HEK293 (cell line): ENCODE measurements around the gene PAIP1.

Experiments used
- GLIS1 ChIP-seq: fragments of 450-650 bp; formaldehyde crosslinking; IDR thresholded peaks from 2 replicates; pipeline ENCODE4 v1.5.1; 2016; ENCODE audit warnings: missing biosample characterization, missing genetic modification characterization
- HOXC10 ChIP-seq: sonication (generic); formaldehyde crosslinking; IDR thresholded peaks from 2 replicates; pipeline ENCODE4 v1.8.1; 2023; ENCODE audit warnings: mild to moderate bottlenecking, missing genetic modification reagents
- KLF7 ChIP-seq: fragments of 450-650 bp; formaldehyde crosslinking; IDR thresholded peaks from 2 replicates; pipeline ENCODE4 v1.5.1; 2016; ENCODE audit warnings: missing biosample characterization, missing genetic modification characterization, borderline replicate concordance
- MYNN ChIP-seq: fragments of 450-650 bp; formaldehyde crosslinking; IDR thresholded peaks from 2 replicates; pipeline ENCODE4 v1.5.1; 2016; ENCODE audit warnings: missing biosample characterization, missing genetic modification characterization, borderline replicate concordance
- SALL2 ChIP-seq: fragments of 450-650 bp; formaldehyde crosslinking; IDR thresholded peaks from 2 replicates; pipeline ENCODE4 v1.5.0; 2017; ENCODE audit warnings: missing biosample characterization, mild to moderate bottlenecking, missing genetic modification characterization, borderline replicate concordance
- SCRT2 ChIP-seq: fragments of 450-650 bp; formaldehyde crosslinking; IDR thresholded peaks from 2 replicates; pipeline ENCODE4 v1.5.1; 2016; ENCODE audit warnings: missing biosample characterization, missing genetic modification characterization
- SP2 ChIP-seq: fragments of 450-650 bp; formaldehyde crosslinking; IDR thresholded peaks from 2 replicates; pipeline ENCODE4 v1.5.1; 2016; ENCODE audit warnings: missing biosample characterization, missing genetic modification characterization
- SP7 ChIP-seq: fragments of 450-650 bp; formaldehyde crosslinking; IDR thresholded peaks from 2 replicates; pipeline ENCODE4 v1.5.1; 2016; ENCODE audit warnings: missing biosample characterization, missing genetic modification characterization
- TCF7L2 ChIP-seq: IDR thresholded peaks from 2 replicates; pipeline ENCODE4 v1.6.1; 2011; ENCODE audit warnings: low read depth, mild to moderate bottlenecking, inconsistent platforms, low read length, moderate library complexity, borderline replicate concordance
- TRIM28 ChIP-seq: IDR thresholded peaks from 2 replicates; pipeline ENCODE4 v1.6.1; 2011; ENCODE audit warnings: low read length, control low read depth, borderline replicate concordance
- ZIC2 ChIP-seq: fragments of 450-650 bp; formaldehyde crosslinking; IDR thresholded peaks from 2 replicates; pipeline ENCODE4 v1.5.1; 2016; ENCODE audit warnings: missing biosample characterization, missing genetic modification characterization
- ZNF175 ChIP-seq: fragments of 450-650 bp; formaldehyde crosslinking; IDR thresholded peaks from 2 replicates; pipeline ENCODE4 v1.5.1; 2016; ENCODE audit warnings: missing biosample characterization, missing genetic modification characterization
- ZNF324 ChIP-seq: fragments of 450-650 bp; formaldehyde crosslinking; IDR thresholded peaks from 2 replicates; pipeline ENCODE4 v1.5.1; 2016; ENCODE audit warnings: missing biosample characterization, missing genetic modification characterization
- ZNF335 ChIP-seq: fragments of 450-650 bp; formaldehyde crosslinking; conservative IDR thresholded peaks from 2 replicates; pipeline ENCODE4 v1.5.1; 2016; ENCODE audit warnings: missing biosample characterization, missing genetic modification characterization
- ZNF423 ChIP-seq: fragments of 450-650 bp; formaldehyde crosslinking; IDR thresholded peaks from 2 replicates; pipeline ENCODE4 v1.5.1; 2016; ENCODE audit warnings: missing biosample characterization, missing genetic modification characterization
- ZNF529 ChIP-seq: fragments of 450-650 bp; formaldehyde crosslinking; IDR thresholded peaks from 2 replicates; pipeline ENCODE4 v1.5.1; 2017; ENCODE audit warnings: missing genetic modification characterization, missing biosample characterization; ENCODE audit not compliant: insufficient replicate concordance
- ZNF549 ChIP-seq: fragments of 450-650 bp; IDR thresholded peaks from 2 replicates; pipeline ENCODE4 v1.5.1; 2018; ENCODE audit warnings: missing biosample characterization, missing genetic modification characterization, mild to moderate bottlenecking, inconsistent platforms, moderate library complexity
- ZNF571 ChIP-seq: fragments of 450-650 bp; formaldehyde crosslinking; IDR thresholded peaks from 2 replicates; pipeline ENCODE4 v1.5.0; 2017; ENCODE audit warnings: missing biosample characterization, missing genetic modification characterization
- ZNF610 ChIP-seq: fragments of 450-650 bp; formaldehyde crosslinking; IDR thresholded peaks from 2 replicates; pipeline ENCODE4 v1.5.1; 2016; ENCODE audit warnings: missing biosample characterization, missing genetic modification characterization, borderline replicate concordance
- ZNF660 ChIP-seq: fragments of 450-650 bp; IDR thresholded peaks from 2 replicates; pipeline ENCODE4 v1.5.1; 2018; ENCODE audit warnings: missing biosample characterization, mild to moderate bottlenecking, missing genetic modification characterization
- ZNF664 ChIP-seq: fragments of 450-650 bp; formaldehyde crosslinking; IDR thresholded peaks from 2 replicates; pipeline ENCODE4 v1.5.1; 2016; ENCODE audit warnings: missing biosample characterization, missing genetic modification characterization
- ZNF707 ChIP-seq: fragments of 450-650 bp; formaldehyde crosslinking; IDR thresholded peaks from 2 replicates; pipeline ENCODE4 v1.5.1; 2016; ENCODE audit warnings: missing biosample characterization, missing genetic modification characterization
- ZNF785 ChIP-seq: fragments of 450-650 bp; formaldehyde crosslinking; IDR thresholded peaks from 2 replicates; pipeline ENCODE4 v1.5.1; 2016; ENCODE audit warnings: missing biosample characterization, missing genetic modification characterization
- ZXDB ChIP-seq: fragments of 450-650 bp; formaldehyde crosslinking; IDR thresholded peaks from 2 replicates; pipeline ENCODE4 v1.5.1; 2016; ENCODE audit warnings: missing biosample characterization, missing genetic modification characterization
- TF ChIP-seq, protein P1 (sequence below): sonication (generic); formaldehyde crosslinking; IDR thresholded peaks from 2 replicates; pipeline ENCODE4 v1.8.1; 2022; ENCODE audit warnings: mild to moderate bottlenecking, moderate library complexity, missing genetic modification reagents
- TF ChIP-seq, protein P2 (sequence below): fragments of 450-650 bp; formaldehyde crosslinking; IDR thresholded peaks from 2 replicates; pipeline ENCODE4; 2016; ENCODE audit warnings: missing biosample characterization, missing genetic modification characterization
- TF ChIP-seq, protein P3 (sequence below): fragments of 450-650 bp; formaldehyde crosslinking; IDR thresholded peaks from 2 replicates; pipeline ENCODE4 v1.5.1; 2017; ENCODE audit warnings: missing biosample characterization, missing genetic modification characterization
- TF ChIP-seq, protein P4 (sequence below): fragments of 450-650 bp; formaldehyde crosslinking; IDR thresholded peaks from 2 replicates; pipeline ENCODE4 v1.5.1; 2016; ENCODE audit warnings: missing biosample characterization, missing genetic modification characterization
- TF ChIP-seq, protein P5 (sequence below): fragments of 450-650 bp; formaldehyde crosslinking; IDR thresholded peaks from 2 replicates; pipeline ENCODE4 v1.5.1; 2016; ENCODE audit warnings: missing biosample characterization, missing genetic modification characterization
- TF ChIP-seq, protein P6 (sequence below): fragments of 450-650 bp; formaldehyde crosslinking; IDR thresholded peaks from 2 replicates; pipeline ENCODE4 v1.5.1; 2016; ENCODE audit warnings: missing biosample characterization, missing genetic modification characterization
- TF ChIP-seq, protein P7 (sequence below): fragments of 450-650 bp; formaldehyde crosslinking; IDR thresholded peaks from 2 replicates; pipeline ENCODE4 v1.5.1; 2016; ENCODE audit warnings: missing biosample characterization, missing genetic modification characterization

PAIP1 gene

DNA sequence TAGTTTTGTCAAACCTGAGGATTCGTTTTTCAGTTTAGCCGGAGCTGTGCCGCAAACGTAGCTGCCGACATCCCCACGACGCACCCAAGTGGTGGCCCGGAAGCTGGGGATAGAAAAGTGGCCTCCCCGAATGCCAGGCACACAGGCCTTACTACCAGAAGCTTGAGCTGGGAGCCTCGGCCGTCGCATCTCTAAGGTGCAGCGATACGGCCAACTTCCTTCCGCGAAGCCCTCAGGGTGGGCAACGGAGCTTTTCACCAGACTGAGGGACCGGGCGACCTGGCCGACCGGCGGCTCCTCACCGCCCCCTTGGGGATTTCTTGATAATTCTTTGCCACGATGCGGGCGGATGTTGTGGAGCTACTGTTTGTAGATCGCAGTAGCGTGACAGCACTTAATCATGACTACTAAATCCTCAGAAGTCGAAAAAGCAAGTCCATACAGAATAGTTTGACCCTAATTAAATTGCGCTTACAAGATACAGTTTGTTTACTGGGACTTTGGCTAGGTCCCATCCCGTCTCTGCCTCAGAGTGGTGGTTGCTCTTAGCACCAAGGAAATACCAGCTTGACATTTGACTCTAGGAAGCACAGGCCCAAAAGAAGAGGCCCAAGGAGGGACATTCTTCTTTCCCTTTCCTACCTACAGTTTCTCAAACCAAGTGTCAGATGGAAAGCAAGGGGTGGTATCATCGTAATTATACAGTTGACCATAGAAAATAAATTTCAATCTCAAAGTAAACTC lies 72.6 kb downstream of the PAIP1 start (continued):
- TF ChIP-seq TCF7L2 (no peak), MYNN (tag by site-specific recombination) (no peak), ZNF423 (tag by site-specific recombination) (no peak), ZNF785 (no peak), ZNF175 (tag by site-specific recombination) (no peak), ZNF707 (tag by site-specific recombination) (no peak), ZNF571 (tag by site-specific recombination) (no peak), SALL2 (tag by site-specific recombination) (no peak), ZNF610 (tag by site-specific recombination) (no peak; the same call in 1 of the 2 replicates), ZIC2 (tag by site-specific recombination) (no peak), ZNF335 (tag by site-specific recombination) (peak; percentile 84), SP7 (tag by site-specific recombination) (0 out of 2 replicates have a peak, but pooled peaks have one; percentile 31), HOXC10 (CRISPR knock-in tag) (no peak), KLF7 (tag by site-specific recombination) (no peak), SCRT2 (tag by site-specific recombination) (no peak), ZXDB (tag by site-specific recombination) (no peak; the same call in none of the 2 replicates), GLIS1 (no peak; the same call in 1 of the 2 replicates), ZNF664 (tag by site-specific recombination) (no peak), ZNF324 (tag by site-specific recombination) (peak; percentile 62), ZNF529 (tag by site-specific recombination) (no peak), ZNF549 (tag by site-specific recombination) (no peak), SP2 (tag by site-specific recombination) (no peak; the same call in 1 of the 2 replicates), TRIM28 (no peak), ZNF660 (tag by site-specific recombination) (no peak; the same call in 1 of the 2 replicates)
- TF ChIP-seq, protein P1, sequence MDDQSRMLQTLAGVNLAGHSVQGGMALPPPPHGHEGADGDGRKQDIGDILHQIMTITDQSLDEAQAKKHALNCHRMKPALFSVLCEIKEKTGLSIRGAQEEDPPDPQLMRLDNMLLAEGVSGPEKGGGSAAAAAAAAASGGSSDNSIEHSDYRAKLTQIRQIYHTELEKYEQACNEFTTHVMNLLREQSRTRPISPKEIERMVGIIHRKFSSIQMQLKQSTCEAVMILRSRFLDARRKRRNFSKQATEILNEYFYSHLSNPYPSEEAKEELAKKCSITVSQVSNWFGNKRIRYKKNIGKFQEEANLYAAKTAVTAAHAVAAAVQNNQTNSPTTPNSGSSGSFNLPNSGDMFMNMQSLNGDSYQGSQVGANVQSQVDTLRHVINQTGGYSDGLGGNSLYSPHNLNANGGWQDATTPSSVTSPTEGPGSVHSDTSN (CRISPR knock-in tag), result peak; percentile 65; the same call in 1 of the 2 replicates
- TF ChIP-seq, protein P2, sequence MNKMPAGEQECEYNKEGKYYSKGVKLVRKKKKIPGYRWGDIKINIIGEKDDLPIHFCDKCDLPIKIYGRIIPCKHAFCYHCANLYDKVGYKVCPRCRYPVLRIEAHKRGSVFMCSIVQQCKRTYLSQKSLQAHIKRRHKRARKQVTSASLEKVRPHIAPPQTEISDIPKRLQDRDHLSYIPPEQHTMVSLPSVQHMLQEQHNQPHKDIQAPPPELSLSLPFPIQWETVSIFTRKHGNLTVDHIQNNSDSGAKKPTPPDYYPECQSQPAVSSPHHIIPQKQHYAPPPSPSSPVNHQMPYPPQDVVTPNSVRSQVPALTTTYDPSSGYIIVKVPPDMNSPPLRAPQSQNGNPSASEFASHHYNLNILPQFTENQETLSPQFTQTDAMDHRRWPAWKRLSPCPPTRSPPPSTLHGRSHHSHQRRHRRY, result no peak
- TF ChIP-seq, protein P3, sequence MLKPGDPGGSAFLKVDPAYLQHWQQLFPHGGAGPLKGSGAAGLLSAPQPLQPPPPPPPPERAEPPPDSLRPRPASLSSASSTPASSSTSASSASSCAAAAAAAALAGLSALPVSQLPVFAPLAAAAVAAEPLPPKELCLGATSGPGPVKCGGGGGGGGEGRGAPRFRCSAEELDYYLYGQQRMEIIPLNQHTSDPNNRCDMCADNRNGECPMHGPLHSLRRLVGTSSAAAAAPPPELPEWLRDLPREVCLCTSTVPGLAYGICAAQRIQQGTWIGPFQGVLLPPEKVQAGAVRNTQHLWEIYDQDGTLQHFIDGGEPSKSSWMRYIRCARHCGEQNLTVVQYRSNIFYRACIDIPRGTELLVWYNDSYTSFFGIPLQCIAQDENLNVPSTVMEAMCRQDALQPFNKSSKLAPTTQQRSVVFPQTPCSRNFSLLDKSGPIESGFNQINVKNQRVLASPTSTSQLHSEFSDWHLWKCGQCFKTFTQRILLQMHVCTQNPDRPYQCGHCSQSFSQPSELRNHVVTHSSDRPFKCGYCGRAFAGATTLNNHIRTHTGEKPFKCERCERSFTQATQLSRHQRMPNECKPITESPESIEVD, result peak; percentile 73
- TF ChIP-seq, protein P4, sequence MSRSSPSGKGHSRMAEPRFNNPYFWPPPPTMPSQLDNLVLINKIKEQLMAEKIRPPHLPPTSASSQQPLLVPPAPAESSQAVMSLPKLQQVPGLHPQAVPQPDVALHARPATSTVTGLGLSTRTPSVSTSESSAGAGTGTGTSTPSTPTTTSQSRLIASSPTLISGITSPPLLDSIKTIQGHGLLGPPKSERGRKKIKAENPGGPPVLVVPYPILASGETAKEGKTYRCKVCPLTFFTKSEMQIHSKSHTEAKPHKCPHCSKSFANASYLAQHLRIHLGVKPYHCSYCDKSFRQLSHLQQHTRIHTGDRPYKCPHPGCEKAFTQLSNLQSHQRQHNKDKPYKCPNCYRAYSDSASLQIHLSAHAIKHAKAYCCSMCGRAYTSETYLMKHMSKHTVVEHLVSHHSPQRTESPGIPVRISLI (tag by site-specific recombination), result no peak
- TF ChIP-seq, protein P5, sequence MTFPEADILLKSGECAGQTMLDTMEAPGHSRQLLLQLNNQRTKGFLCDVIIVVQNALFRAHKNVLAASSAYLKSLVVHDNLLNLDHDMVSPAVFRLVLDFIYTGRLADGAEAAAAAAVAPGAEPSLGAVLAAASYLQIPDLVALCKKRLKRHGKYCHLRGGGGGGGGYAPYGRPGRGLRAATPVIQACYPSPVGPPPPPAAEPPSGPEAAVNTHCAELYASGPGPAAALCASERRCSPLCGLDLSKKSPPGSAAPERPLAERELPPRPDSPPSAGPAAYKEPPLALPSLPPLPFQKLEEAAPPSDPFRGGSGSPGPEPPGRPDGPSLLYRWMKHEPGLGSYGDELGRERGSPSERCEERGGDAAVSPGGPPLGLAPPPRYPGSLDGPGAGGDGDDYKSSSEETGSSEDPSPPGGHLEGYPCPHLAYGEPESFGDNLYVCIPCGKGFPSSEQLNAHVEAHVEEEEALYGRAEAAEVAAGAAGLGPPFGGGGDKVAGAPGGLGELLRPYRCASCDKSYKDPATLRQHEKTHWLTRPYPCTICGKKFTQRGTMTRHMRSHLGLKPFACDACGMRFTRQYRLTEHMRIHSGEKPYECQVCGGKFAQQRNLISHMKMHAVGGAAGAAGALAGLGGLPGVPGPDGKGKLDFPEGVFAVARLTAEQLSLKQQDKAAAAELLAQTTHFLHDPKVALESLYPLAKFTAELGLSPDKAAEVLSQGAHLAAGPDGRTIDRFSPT, result peak; percentile 67; the same call in 1 of the 2 replicates
- TF ChIP-seq, protein P6, sequence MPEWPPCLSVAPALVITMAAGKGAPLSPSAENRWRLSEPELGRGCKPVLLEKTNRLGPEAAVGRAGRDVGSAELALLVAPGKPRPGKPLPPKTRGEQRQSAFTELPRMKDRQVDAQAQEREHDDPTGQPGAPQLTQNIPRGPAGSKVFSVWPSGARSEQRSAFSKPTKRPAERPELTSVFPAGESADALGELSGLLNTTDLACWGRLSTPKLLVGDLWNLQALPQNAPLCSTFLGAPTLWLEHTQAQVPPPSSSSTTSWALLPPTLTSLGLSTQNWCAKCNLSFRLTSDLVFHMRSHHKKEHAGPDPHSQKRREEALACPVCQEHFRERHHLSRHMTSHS (tag by site-specific recombination), result no peak
- TF ChIP-seq, protein P7, sequence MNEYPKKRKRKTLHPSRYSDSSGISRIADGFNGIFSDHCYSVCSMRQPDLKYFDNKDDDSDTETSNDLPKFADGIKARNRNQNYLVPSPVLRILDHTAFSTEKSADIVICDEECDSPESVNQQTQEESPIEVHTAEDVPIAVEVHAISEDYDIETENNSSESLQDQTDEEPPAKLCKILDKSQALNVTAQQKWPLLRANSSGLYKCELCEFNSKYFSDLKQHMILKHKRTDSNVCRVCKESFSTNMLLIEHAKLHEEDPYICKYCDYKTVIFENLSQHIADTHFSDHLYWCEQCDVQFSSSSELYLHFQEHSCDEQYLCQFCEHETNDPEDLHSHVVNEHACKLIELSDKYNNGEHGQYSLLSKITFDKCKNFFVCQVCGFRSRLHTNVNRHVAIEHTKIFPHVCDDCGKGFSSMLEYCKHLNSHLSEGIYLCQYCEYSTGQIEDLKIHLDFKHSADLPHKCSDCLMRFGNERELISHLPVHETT, result no peak; the same call in 1 of the 2 replicates
